IMR-90 (cell line): Measurements from ENCODE around the gene PREP. TPM values are rescaled to one million over a fixed set of nuclear protein-coding genes. Genes with fewer than 3 reads are reported as not detected.

ENCODE experiments used
- ATAC-seq: fragments of 200-7000 bp; cut with Tn5 transposase; 2 replicates; pipeline ENCODE4 v1.9.1; 2020; ENCODE audit warnings: low read depth, mild to moderate bottlenecking, moderate library complexity
- BruUV-seq: library from RNA; stranded (reverse); fragments of 400-500 nt; replicated peaks from 2 replicates; lab custom pipeline; 2021; lab: Mats Ljungman, UMichigan
- CTCF ChIA-PET: fragments of 300-600 bp; formaldehyde crosslinking; extraction: SDS; loops from one replicate; lab custom pipeline; 2021; ENCODE audit warnings: antibody characterized with exemption; lab: Yijun Ruan, JAX
- POLR2A ChIA-PET: fragments of 300-600 bp; sonication (Branson Sonifier 250); formaldehyde crosslinking; loops from one replicate; lab custom pipeline; 2022; ENCODE audit warnings: antibody characterized with exemption; ENCODE audit not compliant: unreplicated experiment; lab: Charles Lee
- DNase-seq: peaks from one replicate; pipeline ENCODE4 v3.0.0; 2013
- H2AFZ ChIP-seq: replicated peaks from 2 replicates; pipeline ENCODE3; 2013; ENCODE audit warnings: low read length, mild to moderate bottlenecking; ENCODE audit not compliant: poor library complexity
- H2AK5ac ChIP-seq: 2 replicates; pipeline ENCODE4 v1.6.1; 2013; ENCODE audit warnings: low read depth, low read length, inconsistent platforms
- H2AK9ac ChIP-seq: replicated peaks from 2 replicates; pipeline ENCODE3; 2013; ENCODE audit warnings: mild to moderate bottlenecking, low read depth, low read length, moderate library complexity; ENCODE audit not compliant: poor library complexity
- H2BK120ac ChIP-seq: 2 replicates; pipeline ENCODE4 v1.6.1; 2013; ENCODE audit warnings: low read depth, low read length, inconsistent platforms
- H2BK15ac ChIP-seq: 3 replicates; pipeline ENCODE4 v1.6.1; 2013; ENCODE audit warnings: low read depth, low read length, inconsistent platforms
- H2BK20ac ChIP-seq: 2 replicates; pipeline ENCODE4 v1.6.1; 2013; ENCODE audit warnings: low read depth, mild to moderate bottlenecking, inconsistent platforms, low read length, moderate library complexity
- H2BK5ac ChIP-seq: 2 replicates; pipeline ENCODE4 v1.6.1; 2013; ENCODE audit warnings: mild to moderate bottlenecking, low read depth, low read length, inconsistent platforms; ENCODE audit not compliant: poor library complexity, severe bottlenecking
- H3K14ac ChIP-seq: replicated peaks from 2 replicates; pipeline ENCODE4 v1.6.1; 2013; ENCODE audit warnings: low read depth, low read length, inconsistent platforms
- H3K18ac ChIP-seq: 2 replicates; pipeline ENCODE4 v1.6.1; 2013; ENCODE audit warnings: low read depth, low read length, control low read depth
- H3K23ac ChIP-seq: 2 replicates; pipeline ENCODE4 v1.6.1; 2013; ENCODE audit warnings: low read depth, low read length, inconsistent platforms
- H3K27ac ChIP-seq: 2 replicates; pipeline ENCODE4 v1.5.1; 2013; ENCODE audit warnings: mild to moderate bottlenecking, control low read depth, low read length; ENCODE audit not compliant: insufficient read depth
- H3K27me3 ChIP-seq: 2 replicates; pipeline ENCODE4 v1.6.1; 2013; ENCODE audit warnings: low read length; ENCODE audit not compliant: control insufficient read depth, insufficient read depth
- H3K36me3 ChIP-seq: 2 replicates; pipeline ENCODE4 v1.6.1; 2013; ENCODE audit warnings: low read length, mixed read lengths; ENCODE audit not compliant: control insufficient read depth, insufficient read depth
- H3K4ac ChIP-seq: 2 replicates; pipeline ENCODE4 v1.6.1; 2013; ENCODE audit warnings: low read depth, low read length, inconsistent platforms
- H3K4me1 ChIP-seq: 2 replicates; pipeline ENCODE4 v1.6.1; 2013; ENCODE audit warnings: low read length, mixed read lengths; ENCODE audit not compliant: control insufficient read depth, insufficient read depth
- H3K4me2 ChIP-seq: 2 replicates; pipeline ENCODE4 v1.6.1; 2013; ENCODE audit warnings: low read depth, mild to moderate bottlenecking, control low read depth, low read length, moderate library complexity
- H3K4me3 ChIP-seq: 2 replicates; pipeline ENCODE4 v1.5.1; 2013; ENCODE audit warnings: low read depth, mild to moderate bottlenecking, control low read depth, low read length, moderate library complexity; ENCODE audit not compliant: insufficient read depth
- H3K56ac ChIP-seq: 2 replicates; pipeline ENCODE4 v1.6.1; 2013; ENCODE audit warnings: low read length, inconsistent platforms; ENCODE audit not compliant: insufficient read depth; ENCODE audit errors: extremely low read depth
- H3K79me1 ChIP-seq, 2 experiments: 2 replicates each; pipeline ENCODE4 v1.6.1; 2013; ENCODE audit warnings: low read length in 2 of 2, inconsistent platforms in 1 of 2, low read depth in 1 of 2
- H3K9ac ChIP-seq: 2 replicates; pipeline ENCODE4 v1.6.1; 2013; ENCODE audit warnings: low read depth, low read length, control low read depth
- H3K9me1 ChIP-seq: 2 replicates; pipeline ENCODE4 v1.6.1; 2013; ENCODE audit warnings: low read length, inconsistent platforms; ENCODE audit not compliant: insufficient read depth
- H3K9me3 ChIP-seq: 2 replicates; pipeline ENCODE4 v1.6.1; 2013; ENCODE audit warnings: low read length; ENCODE audit not compliant: control insufficient read depth, insufficient read depth
- H4K20me1 ChIP-seq: 2 replicates; pipeline ENCODE4 v1.6.1; 2013; ENCODE audit warnings: low read length, inconsistent platforms; ENCODE audit not compliant: insufficient read depth
- H4K5ac ChIP-seq: 2 replicates; pipeline ENCODE4 v1.6.1; 2013; ENCODE audit warnings: mild to moderate bottlenecking, low read depth, low read length, control low read depth
- H4K8ac ChIP-seq, 2 experiments: 2 replicates each; pipeline ENCODE4 v1.6.1; 2013; ENCODE audit warnings: low read depth in 2 of 2, low read length in 2 of 2, control low read depth in 1 of 2, inconsistent platforms in 1 of 2
- H4K91ac ChIP-seq: 2 replicates; pipeline ENCODE4 v1.6.1; 2013; ENCODE audit warnings: low read depth, low read length, inconsistent platforms; ENCODE audit not compliant: insufficient read depth
- BHLHE40 ChIP-seq: fragments of 150-350 bp; IDR thresholded peaks from 2 replicates; pipeline ENCODE4 v1.6.1; 2016; ENCODE audit warnings: mild to moderate bottlenecking, low read depth, low read length
- CEBPB ChIP-seq: IDR thresholded peaks from 2 replicates; pipeline ENCODE4 v1.6.1; 2012; ENCODE audit warnings: low read depth, low read length, improper control_type of control experiment
- CHD1 ChIP-seq: IDR thresholded peaks from 2 replicates; pipeline ENCODE4 v1.6.1; 2012; ENCODE audit warnings: low read depth, low read length, improper control_type of control experiment
- FOS ChIP-seq: fragments of 150-350 bp; IDR thresholded peaks from 2 replicates; pipeline ENCODE4 v1.6.1; 2016; ENCODE audit warnings: low read depth, low read length
- MAFK ChIP-seq: IDR thresholded peaks from 2 replicates; pipeline ENCODE4 v1.6.1; 2012; ENCODE audit warnings: low read depth, low read length, improper control_type of control experiment
- MAZ ChIP-seq: IDR thresholded peaks from 2 replicates; pipeline ENCODE4 v1.6.1; 2012; ENCODE audit warnings: low read depth, mild to moderate bottlenecking, low read length, improper control_type of control experiment, moderate library complexity, borderline replicate concordance
- MXI1 ChIP-seq: IDR thresholded peaks from 2 replicates; pipeline ENCODE4 v1.6.1; 2012; ENCODE audit warnings: low read depth, mild to moderate bottlenecking, low read length, moderate library complexity, borderline replicate concordance
- NFE2L2 ChIP-seq: fragments of 150-350 bp; IDR thresholded peaks from 2 replicates; pipeline ENCODE4 v1.6.1; 2016; ENCODE audit warnings: low read depth, mild to moderate bottlenecking, low read length
- POLR2A ChIP-seq: IDR thresholded peaks from 2 replicates; pipeline ENCODE4 v1.6.1; 2012; ENCODE audit warnings: mild to moderate bottlenecking, low read depth, low read length
- RAD21 ChIP-seq: IDR thresholded peaks from 2 replicates; pipeline ENCODE4 v1.6.1; 2012; ENCODE audit warnings: low read length, improper control_type of control experiment
- RCOR1 ChIP-seq: IDR thresholded peaks from 2 replicates; pipeline ENCODE4 v1.6.1; 2012; ENCODE audit warnings: mild to moderate bottlenecking, low read length, improper control_type of control experiment; ENCODE audit not compliant: insufficient replicate concordance
- RFX5 ChIP-seq: IDR thresholded peaks from 2 replicates; pipeline ENCODE4 v1.8.0; 2012; ENCODE audit warnings: low read depth, mild to moderate bottlenecking, low read length, moderate library complexity
- SMC3 ChIP-seq: fragments of 150-350 bp; IDR thresholded peaks from 2 replicates; pipeline ENCODE4 v1.6.1; 2016; ENCODE audit warnings: low read depth, mild to moderate bottlenecking, antibody characterized with exemption, low read length, moderate library complexity
- dilution Hi-C: fragments of 300-500 bp; cut with HindIII; formaldehyde crosslinking; loops from one replicate; pipeline ENCODE4 v1.14.3; 2018; ENCODE audit warnings: low sequenced_read_pairs; ENCODE audit not compliant: unreplicated experiment
- in situ Hi-C: fragments of 300-500 bp; cut with MboI; formaldehyde crosslinking; loops from 3 replicates; pipeline ENCODE4 v1.14.3; 2019; ENCODE audit warnings: low sequenced_read_pairs, inconsistent platforms, mixed read lengths
- intact Hi-C: fragments of 100-400 bp; cut with micrococcal nuclease; formaldehyde crosslinking; loops from 2 replicates; pipeline ENCODE4 v1.10.0; 2022
- polyA plus RNA-seq, 3 experiments: library from polyadenylated mRNA; depleted of rRNA; stranded (reverse); fragments of >200 nt; gene quantifications; 2 replicates each; pipeline ENCODE4 v1.2.3, GENCODE V29; 2012; ENCODE audit warnings: low replicate concordance in 1 of 3
- total RNA-seq: library from RNA; depleted of rRNA; stranded (reverse); fragments of >200 nt; gene quantifications from 2 replicates; pipeline ENCODE4 v1.2.3, GENCODE V29; 2012
- TF ChIP-seq, protein P1 (sequence below): fragments of 150-350 bp; IDR thresholded peaks from 2 replicates; pipeline ENCODE4 v1.6.1; 2017; ENCODE audit warnings: mild to moderate bottlenecking, antibody characterized with exemption, low read length, low read depth
- TF ChIP-seq, protein P2 (sequence below): fragments of 150-350 bp; IDR thresholded peaks from 2 replicates; pipeline ENCODE4 v1.6.1; 2016; ENCODE audit warnings: low read depth, mild to moderate bottlenecking, low read length, moderate library complexity, borderline replicate concordance
- TF ChIP-seq, protein P3 (sequence below): conservative IDR thresholded peaks from 2 replicates; pipeline ENCODE4 v1.5.1; 2012; ENCODE audit warnings: mild to moderate bottlenecking, low read depth, low read length, improper control_type of control experiment

The PREP gene
- total and polyA plus RNA-seq, 2 of the 4 experiments (the other 2 are of a cell fraction): 21.0 to 25.7 TPM

DNA sequence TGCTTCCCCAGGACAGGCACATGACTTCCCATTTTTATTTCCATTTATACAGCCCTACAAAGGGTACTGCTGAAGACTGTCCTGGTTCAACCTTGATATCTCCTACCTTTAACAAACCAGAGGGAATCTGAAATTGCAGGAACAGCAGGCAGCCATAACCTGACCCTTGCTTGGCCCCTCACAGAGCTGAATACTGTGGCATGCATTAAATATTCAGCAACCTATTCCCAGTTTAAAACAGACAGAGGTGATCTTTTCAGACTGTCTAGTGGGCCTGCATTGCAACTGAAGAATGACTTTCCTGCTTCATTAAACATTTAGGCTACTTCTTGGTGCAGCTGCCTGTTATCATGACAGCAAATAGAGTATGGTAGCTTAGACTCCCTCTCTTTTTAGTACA lies 146.3 kb downstream of the PREP start:
- Histone ChIP-seq H3K4ac (no peak overlapping the region), H2BK15ac (no peak overlapping the region), H3K9ac (no peak overlapping the region), H4K20me1 (no peaks in the 10 kb centered on the region), H3K27ac (no peak overlapping the region), H4K8ac (no peak overlapping the region), H3K4me3 (no peak overlapping the region), H2BK5ac (no peak overlapping the region), H3K27me3 (no peaks in the 10 kb centered on the region), H4K91ac (no peak overlapping the region), H4K5ac (no peak overlapping the region), H2AK5ac (no peak overlapping the region), H3K4me1 (no peaks in the 10 kb centered on the region), H3K9me1 (no peaks in the 10 kb centered on the region), H2AK9ac (no peak overlapping the region), H3K23ac (no peak overlapping the region), H3K79me1 (no peaks in the 10 kb centered on the region), H3K4me2 (no peak overlapping the region), H3K9me3 (no peaks in the 10 kb centered on the region), H3K14ac (no peak overlapping the region), H2AFZ (no peak overlapping the region), H3K36me3 (no peaks in the 10 kb centered on the region), H3K18ac (no peak overlapping the region), H2BK120ac (no peak overlapping the region), H2BK20ac (no peak overlapping the region), H3K56ac (no peak overlapping the region)
- ChIA-PET POLR2A (no interaction called here), CTCF (no interaction called here)
- BruUV-seq: no TSS peak
- no peak for TF ChIP-seq RCOR1
- no peak for TF ChIP-seq BHLHE40
- TF ChIP-seq, protein P1, sequence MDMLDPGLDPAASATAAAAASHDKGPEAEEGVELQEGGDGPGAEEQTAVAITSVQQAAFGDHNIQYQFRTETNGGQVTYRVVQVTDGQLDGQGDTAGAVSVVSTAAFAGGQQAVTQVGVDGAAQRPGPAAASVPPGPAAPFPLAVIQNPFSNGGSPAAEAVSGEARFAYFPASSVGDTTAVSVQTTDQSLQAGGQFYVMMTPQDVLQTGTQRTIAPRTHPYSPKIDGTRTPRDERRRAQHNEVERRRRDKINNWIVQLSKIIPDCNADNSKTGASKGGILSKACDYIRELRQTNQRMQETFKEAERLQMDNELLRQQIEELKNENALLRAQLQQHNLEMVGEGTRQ: no peak
- TF ChIP-seq RFX5: no peak
- TF ChIP-seq CHD1: no peak
- no peak for TF ChIP-seq SMC3
- TF ChIP-seq, protein P2, sequence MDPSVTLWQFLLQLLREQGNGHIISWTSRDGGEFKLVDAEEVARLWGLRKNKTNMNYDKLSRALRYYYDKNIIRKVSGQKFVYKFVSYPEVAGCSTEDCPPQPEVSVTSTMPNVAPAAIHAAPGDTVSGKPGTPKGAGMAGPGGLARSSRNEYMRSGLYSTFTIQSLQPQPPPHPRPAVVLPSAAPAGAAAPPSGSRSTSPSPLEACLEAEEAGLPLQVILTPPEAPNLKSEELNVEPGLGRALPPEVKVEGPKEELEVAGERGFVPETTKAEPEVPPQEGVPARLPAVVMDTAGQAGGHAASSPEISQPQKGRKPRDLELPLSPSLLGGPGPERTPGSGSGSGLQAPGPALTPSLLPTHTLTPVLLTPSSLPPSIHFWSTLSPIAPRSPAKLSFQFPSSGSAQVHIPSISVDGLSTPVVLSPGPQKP: no peak
- no peak for TF ChIP-seq CEBPB
- TF ChIP-seq RAD21: no peak
- no peak for TF ChIP-seq MAZ
- no peak for TF ChIP-seq NFE2L2
- no peak for TF ChIP-seq POLR2A
- no peak for TF ChIP-seq MXI1
- no peak for TF ChIP-seq FOS
- TF ChIP-seq, protein P3, sequence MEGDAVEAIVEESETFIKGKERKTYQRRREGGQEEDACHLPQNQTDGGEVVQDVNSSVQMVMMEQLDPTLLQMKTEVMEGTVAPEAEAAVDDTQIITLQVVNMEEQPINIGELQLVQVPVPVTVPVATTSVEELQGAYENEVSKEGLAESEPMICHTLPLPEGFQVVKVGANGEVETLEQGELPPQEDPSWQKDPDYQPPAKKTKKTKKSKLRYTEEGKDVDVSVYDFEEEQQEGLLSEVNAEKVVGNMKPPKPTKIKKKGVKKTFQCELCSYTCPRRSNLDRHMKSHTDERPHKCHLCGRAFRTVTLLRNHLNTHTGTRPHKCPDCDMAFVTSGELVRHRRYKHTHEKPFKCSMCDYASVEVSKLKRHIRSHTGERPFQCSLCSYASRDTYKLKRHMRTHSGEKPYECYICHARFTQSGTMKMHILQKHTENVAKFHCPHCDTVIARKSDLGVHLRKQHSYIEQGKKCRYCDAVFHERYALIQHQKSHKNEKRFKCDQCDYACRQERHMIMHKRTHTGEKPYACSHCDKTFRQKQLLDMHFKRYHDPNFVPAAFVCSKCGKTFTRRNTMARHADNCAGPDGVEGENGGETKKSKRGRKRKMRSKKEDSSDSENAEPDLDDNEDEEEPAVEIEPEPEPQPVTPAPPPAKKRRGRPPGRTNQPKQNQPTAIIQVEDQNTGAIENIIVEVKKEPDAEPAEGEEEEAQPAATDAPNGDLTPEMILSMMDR: no peak
- no peak for TF ChIP-seq MAFK
- DNase-seq (no peak), ATAC-seq (no peak)
- intact Hi-C loops: no loop called here
- in situ Hi-C loops: no loop called here
- dilution Hi-C loops: no loop called here
